OCI-LY3 (cell line): ENCODE data around the gene KAT8.

ENCODE experiments used
- H2AFZ ChIP-seq: fragments of 200-600, 300-600 bp; shearing (Covaris generic); 2 replicates; pipeline ENCODE4 v1.6.0; 2014; ENCODE audit warnings: antibody characterized with exemption, low read depth, low read length
- H3K27ac ChIP-seq: fragments of 200-600, 300-600 bp; sonication (generic); 2 replicates; pipeline ENCODE4 v1.5.1; 2014; ENCODE audit warnings: mild to moderate bottlenecking, low read length, moderate library complexity, mixed read lengths
- H3K27me3 ChIP-seq: fragments of 200-600, 300-600 bp; sonication (generic); 2 replicates; pipeline ENCODE4 v1.6.1; 2014; ENCODE audit warnings: low read depth, low read length, mixed read lengths
- H3K36me3 ChIP-seq: fragments of 200-600, 300-600 bp; sonication (generic); replicated peaks from 2 replicates; pipeline ENCODE3; 2014; ENCODE audit warnings: low read depth, low read length, mixed read lengths
- H3K4me1 ChIP-seq: fragments of 300-600, 200-600 bp; sonication (generic); 2 replicates; pipeline ENCODE4 v1.6.1; 2014; ENCODE audit warnings: low read length, mixed read lengths
- H3K4me2 ChIP-seq: fragments of 200-600, 300-600 bp; sonication (generic); 2 replicates; pipeline ENCODE4 v1.6.1; 2014; ENCODE audit warnings: low read length, mixed read lengths
- H3K4me3 ChIP-seq: fragments of 300-600, 200-600 bp; sonication (generic); 2 replicates; pipeline ENCODE4 v1.5.1; 2014; ENCODE audit warnings: antibody characterized with exemption, mild to moderate bottlenecking, low read length, moderate library complexity
- H3K79me2 ChIP-seq: fragments of 300-600, 200-600 bp; shearing (Covaris generic); 2 replicates; pipeline ENCODE4 v1.6.1; 2014; ENCODE audit warnings: mild to moderate bottlenecking, low read length, mixed read lengths
- H3K9ac ChIP-seq: fragments of 300-600, 200-600 bp; shearing (Covaris generic); 2 replicates; pipeline ENCODE4 v1.6.0; 2014; ENCODE audit warnings: mild to moderate bottlenecking, low read length, moderate library complexity
- H3K9me3 ChIP-seq: fragments of 200-600, 300-600 bp; shearing (Covaris generic); 2 replicates; pipeline ENCODE4 v1.6.1; 2014; ENCODE audit warnings: low read length, mixed read lengths; ENCODE audit not compliant: insufficient read depth
- H4K20me1 ChIP-seq: fragments of 200-600, 300-600 bp; sonication (generic); 2 replicates; pipeline ENCODE4 v1.6.1; 2016; ENCODE audit warnings: low read length, mixed read lengths; ENCODE audit not compliant: insufficient read depth
- CTCF ChIP-seq: fragments of 200-600, 300-600 bp; sonication (generic); IDR thresholded peaks from 2 replicates; pipeline ENCODE4 v1.5.1; 2014; ENCODE audit warnings: antibody characterized with exemption, low read length, low read depth
- EZH2phosphoT487 ChIP-seq: fragments of 200-600 bp; shearing (Covaris generic); IDR thresholded peaks from 2 replicates; pipeline ENCODE4 v1.6.1; 2018; ENCODE audit warnings: antibody characterized with exemption, mixed run types, low read depth

Gene KAT8

GRCh38 chr16:31108794-31109558, 8.5 kb upstream of the KAT8 start:
- Histone ChIP-seq H3K27me3 (no peaks in the 10 kb centered on the region), H3K27ac (0 out of 2 replicates have a peak overlapping the region, but pooled peaks have one; percentile 26), H2AFZ (no peak overlapping the region)

GRCh38 chr16:31109622-31110021, 7.8 kb upstream of the KAT8 start:
- no peaks in the 10 kb centered on the region for H3K27me3 ChIP-seq
- H3K9me3 ChIP-seq, result no peaks in the 10 kb centered on the region
- H3K4me1 ChIP-seq, result peaks cover 19% of the 10 kb centered on the region
- H3K36me3 ChIP-seq, result peaks cover 32% of the 10 kb centered on the region
- H3K27ac ChIP-seq, result no peak overlapping the region
- TF ChIP-seq CTCF (no peak), EZH2phosphoT487 (no peak)
- H3K9ac ChIP-seq, result no peak overlapping the region
- no peak overlapping the region for H2AFZ ChIP-seq
- H3K4me2 ChIP-seq, result no peak overlapping the region
- no peak overlapping the region for H3K4me3 ChIP-seq
- H4K20me1 ChIP-seq, result no peaks in the 10 kb centered on the region
- H3K79me2 ChIP-seq, result peaks cover 10% of the 10 kb centered on the region; the same call in 1 of the 2 replicates

More at GRCh38 chr16:31108794-31109558, 8.5 kb upstream of the KAT8 start:
- Histone ChIP-seq H3K4me1 (peaks cover 18% of the 10 kb centered on the region), H4K20me1 (no peaks in the 10 kb centered on the region), H3K4me2 (peak overlapping the region; percentile 99), H3K36me3 (peaks cover 32% of the 10 kb centered on the region), H3K4me3 (peak overlapping the region; percentile 79), H3K9ac (peak overlapping the region; percentile 79), H3K9me3 (no peaks in the 10 kb centered on the region), H3K79me2 (peaks cover 10% of the 10 kb centered on the region; the same call in 1 of the 2 replicates)
- TF ChIP-seq CTCF (no peak), EZH2phosphoT487 (no peak)

GRCh38 chr16:31110106-31111034, 7.1 kb upstream of the KAT8 start:
- Histone ChIP-seq H4K20me1 (no peaks in the 10 kb centered on the region), H3K4me2 (no peak overlapping the region), H3K79me2 (peaks cover 10% of the 10 kb centered on the region; the same call in 1 of the 2 replicates), H3K27me3 (no peaks in the 10 kb centered on the region), H3K4me1 (peaks cover 19% of the 10 kb centered on the region), H2AFZ (no peak overlapping the region), H3K4me3 (no peak overlapping the region), H3K9ac (no peak overlapping the region), H3K9me3 (no peaks in the 10 kb centered on the region), H3K27ac (no peak overlapping the region), H3K36me3 (peaks cover 32% of the 10 kb centered on the region)
- TF ChIP-seq EZH2phosphoT487 (no peak), CTCF (no peak)
